ENCODE measurements around the gene ADSS2.

Gene ADSS2

DNA sequence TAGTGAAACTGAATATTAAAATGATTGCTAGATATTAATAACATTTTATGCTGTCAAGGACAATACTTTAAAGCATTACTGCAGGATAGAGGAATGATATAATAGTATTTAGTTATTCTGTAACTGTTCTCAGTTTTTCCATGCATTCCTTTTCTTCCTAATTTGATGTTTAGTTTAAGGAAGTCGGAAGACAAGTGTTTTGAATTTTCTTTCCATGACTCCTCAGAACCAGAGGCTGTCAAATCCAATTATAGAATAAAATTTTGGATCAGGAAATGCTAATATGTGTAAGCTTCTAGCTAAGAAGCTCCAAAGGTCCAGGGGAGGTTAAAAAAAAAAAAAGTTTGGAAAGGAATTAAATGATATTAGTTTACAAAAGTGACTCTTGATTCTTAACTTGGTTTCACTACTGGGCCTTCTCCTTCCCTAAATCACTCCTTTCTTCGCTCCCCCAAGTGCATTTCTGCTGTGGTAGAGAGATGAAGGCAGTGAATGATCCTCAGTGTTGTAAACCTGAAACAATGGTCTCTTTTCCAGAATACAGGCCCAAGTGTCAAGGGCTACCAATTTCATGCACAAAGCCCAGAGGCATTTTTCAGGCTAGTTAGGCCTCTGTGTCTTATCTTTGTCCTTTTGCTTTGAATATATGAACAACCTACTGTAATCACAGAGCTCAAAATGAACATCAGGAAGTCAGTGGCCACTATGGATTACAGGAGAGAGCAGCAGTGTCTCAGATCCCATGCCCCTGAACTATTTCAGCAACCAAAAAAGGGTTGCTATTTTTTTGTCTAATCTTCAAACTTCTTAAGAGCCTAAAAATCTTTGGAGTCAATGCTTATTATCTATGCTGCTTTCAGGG, 6.2 kb downstream of the ADSS2 start:
- DNase-seq: no peak

DNA sequence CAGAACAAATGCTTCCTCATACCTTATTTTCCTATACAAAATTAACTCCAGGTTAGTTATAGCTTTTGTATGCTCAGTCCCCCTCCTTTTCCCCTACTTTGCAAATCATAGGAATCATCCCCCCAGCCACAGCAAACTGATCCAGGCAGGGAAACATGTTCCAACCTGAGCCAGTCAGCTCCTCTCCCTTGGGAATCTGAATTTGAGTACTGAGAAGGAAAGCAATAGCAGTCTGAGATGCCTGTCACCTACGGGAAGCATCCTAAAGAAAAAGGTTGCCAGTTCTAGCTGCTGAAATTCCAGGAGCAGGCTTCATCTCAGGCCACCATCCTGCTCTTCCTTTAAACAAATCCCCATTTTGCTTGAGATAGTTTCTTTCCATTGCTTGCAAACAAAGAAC, 6.9 kb downstream of the ADSS2 start:
- no peak for DNase-seq

DNA sequence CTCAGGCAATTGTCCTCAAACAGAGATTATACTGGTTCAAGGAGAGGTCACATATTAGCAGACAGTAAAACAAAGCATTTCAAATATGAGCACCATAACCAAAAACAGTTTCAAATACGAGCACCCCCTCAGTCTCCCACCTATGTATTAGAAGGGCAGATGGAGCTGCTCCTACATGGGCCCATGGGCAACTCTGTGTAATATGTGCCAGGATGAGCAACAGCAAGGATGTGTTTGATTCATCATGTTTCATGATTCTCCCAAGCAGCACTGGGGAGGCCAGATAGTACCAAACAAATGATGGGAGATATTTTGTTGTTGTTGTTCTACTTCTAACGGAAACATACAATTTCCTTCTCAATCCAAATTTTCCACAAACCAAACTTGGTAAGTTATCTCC, 8.9 kb downstream of the ADSS2 start:
- no peak for DNase-seq

DNA sequence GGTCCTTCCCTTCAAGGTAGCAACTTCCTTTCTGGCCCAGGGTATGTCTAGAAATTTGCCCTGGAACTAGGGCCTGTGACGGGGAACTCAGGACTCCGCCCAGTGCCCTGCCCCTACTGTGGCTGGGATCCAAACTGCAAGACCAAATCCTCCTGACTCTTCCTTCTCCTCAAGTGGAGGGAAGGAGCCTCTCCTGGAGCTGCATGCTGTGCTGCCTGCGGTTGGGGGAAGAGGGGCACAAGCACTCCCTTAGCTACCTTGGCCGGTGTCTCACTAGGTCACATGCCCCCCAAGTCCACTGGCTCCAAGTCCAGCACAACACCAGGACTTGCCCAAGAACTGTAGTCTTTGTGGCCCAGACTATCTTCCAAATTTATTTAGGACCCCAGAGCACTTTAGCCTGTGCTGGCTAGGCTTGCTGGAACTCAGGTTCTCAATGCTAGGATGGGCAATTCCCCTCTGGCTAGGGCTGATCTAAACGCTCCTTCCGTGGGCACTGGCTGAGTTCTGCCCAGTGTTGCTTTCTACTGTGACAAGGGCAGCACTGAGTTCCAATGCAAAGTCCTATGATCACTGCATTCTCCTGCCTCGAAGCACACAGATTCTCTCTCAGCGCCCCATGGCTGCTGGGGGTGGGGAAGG, 12.2 kb downstream of the ADSS2 start:
- DNase-seq: no peak

DNA sequence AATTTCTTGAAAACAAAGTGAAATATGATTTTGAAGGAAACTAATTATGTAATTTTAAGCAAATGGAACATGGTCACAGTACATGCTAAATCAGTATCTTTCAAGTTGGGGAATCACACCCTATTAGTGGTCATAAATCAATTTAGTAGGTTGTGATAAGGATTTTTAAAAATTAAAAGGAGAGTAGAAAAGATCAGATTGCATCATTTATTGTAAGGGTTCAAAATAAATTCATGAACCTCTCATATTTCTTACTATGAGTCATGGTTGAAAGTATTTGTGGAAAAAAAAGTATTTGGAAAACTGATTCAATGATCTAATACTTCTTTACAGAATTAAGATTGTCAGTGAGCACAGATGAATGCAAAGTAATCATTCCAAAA, 14.6 kb downstream of the ADSS2 start:
- DNase-seq: no peak

DNA sequence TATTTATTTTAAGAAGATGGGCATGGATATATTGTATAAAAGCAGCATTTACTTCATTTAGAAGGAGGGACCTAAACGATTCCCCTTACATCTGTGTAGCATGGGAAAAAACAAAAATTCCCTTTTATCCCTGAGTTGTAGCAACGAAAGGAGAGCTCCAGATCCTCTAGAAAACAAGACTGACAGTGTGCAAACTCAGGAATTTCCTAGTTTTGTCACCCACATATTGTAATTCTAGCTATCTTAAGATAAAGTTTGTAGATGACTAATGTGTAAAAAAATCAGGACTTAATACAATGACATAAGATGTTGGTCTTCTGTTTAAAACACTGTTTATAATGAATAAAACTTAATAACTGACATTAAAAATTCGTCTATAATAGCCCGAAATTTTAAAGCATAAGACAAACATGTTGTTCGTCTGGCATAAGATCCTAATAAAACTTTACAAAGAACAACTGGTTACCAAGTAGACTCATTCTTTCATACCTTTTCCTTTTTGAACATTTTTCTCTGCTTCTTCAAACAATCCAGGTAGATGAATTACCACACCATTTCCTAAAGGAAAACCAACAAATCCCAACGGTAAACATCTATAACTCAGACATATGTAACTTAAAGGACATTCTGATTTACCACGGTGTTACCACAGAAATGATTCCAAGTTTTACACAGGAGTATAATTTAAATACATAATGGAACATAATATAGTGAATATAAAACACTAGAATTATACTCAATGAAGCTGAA, 15.2 kb downstream of the ADSS2 start:
- no peak for DNase-seq

DNA sequence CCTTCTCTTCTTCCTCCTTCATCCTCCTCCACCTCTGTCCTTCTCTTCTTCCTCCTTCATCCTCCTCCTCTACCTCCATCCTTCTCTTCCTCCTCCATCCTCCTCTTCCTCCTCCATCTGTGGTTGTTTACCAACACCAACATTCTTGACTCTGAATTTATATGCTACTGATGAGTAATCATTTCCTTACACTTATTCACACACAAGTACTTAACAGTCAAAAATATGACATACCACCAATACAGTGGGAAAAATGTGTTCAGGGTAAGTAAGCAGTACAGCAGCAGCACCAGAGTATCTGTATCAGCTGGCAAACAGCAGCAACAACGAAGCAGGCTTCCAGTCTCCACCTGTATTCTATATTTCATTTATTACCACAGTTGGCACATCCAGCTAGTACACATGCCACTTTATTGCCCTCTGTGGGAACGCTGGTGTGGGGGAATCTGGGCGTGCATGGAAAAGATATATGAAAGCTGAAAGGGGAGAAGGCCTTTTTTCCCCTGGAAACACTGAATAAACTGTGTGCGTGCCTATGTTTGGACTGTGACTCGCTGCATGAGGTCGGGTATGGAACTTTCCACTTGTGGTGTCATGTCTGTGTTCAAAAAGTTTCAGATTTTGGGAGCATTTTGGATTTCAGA, 16.0 kb downstream of the ADSS2 start:
- DNase-seq: no peak

DNA sequence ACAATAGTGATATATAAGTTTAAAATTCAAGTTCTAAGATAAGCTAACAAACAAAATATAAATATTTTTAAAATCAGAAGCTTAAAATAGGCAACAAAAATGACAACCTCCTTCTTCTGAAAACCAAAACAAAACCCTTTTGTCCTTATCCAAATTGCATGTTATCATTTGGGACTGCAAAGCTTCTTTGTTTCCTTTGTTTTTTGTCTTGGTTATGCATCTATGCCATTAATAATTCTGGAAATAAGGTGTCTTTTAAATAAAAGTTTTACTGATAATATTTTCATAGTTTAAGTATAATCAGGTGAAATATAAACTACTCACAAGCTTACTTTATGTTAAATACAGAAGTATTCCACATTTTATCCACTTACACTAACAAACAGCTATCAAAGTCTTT, 20.5 kb downstream of the ADSS2 start:
- no peak for DNase-seq

DNA sequence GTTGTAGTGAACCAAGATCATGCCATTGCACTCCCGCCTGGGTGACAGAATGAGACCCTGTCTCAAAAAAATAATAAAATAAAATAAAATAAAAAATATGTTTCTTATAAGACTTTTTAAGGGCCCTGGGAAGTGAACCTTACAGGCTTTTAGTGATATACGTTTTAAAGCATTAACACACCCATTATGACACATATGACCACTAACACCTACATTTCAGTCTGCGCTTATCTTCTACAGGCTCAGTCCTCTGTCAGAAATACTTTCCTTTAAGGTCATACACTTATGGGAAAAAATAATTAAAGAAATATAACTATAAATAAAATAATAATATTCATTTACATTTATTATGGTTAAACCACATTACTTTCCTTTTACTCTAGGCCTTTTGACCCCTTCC, 21.9 kb downstream of the ADSS2 start:
- DNase-seq: no peak

DNA sequence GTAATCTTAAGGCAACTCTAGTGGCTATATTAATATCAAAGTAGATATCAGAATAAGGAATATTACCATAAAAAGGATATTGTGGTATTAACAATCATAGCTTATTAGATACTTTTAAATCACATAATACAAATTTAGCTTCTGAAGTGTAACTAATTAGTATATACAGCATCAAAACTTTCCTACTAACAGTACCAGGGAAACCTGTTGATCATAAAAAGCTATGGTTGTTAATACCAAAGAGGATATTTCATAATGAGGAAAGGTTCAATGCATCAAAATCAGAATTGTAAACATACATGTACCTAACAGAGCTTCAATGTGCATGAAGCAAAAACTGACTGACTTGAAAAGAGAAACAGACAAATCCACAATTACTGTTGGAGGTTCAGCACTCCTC, 24.1 kb downstream of the ADSS2 start:
- DNase-seq: no peak

DNA sequence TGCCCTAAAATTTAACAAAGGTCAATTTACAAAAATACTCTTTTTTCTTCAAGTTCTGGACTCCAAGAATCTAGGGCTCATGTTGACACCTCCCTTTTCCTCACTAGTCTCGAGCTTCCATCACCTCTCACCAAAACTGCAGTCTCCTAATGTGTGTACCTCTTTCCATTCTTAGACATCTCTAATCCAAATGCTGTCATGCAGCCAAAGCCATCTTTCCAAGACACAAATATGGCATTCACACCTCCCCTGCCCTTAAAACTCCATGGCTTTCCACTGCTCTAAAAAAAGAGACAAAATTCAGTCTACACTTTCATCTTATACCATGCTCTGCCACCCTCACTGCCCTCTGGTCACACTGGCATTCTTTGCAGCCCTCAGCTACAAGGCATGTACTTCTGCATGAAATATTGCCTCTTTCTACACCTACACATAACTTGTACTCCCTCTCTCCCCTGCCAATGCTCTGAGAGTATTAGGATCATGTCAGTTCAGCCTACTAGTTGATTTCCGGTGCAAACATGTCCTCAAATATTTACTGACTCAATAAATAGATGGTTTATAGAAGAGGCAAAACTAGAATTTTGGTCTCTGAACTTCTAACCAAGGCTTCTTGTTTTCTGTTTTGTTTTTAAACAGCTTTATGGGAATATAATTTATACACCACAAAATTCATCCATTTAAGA, 26.9 kb downstream of the ADSS2 start:
- DNase-seq: no peak

DNA sequence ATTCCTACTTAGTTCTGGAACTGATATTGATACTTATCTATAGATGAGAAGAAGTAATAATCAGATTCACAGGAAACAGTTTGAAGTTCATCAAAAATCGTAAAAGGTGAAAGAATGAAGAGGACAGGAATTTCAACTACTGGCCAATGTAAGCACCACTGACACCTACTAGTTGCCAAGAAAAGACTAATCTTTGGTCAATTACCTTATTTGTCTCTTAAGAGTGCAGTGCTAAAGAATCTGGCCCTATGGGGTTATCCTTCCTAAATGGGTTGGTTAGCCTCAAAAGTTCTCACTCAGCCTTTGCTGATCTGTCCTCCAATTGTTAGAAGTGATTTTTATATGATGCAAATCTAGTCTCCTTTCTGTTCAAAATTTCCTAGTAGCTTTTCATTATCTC, 29.5 kb downstream of the ADSS2 start:
- no peak for DNase-seq

DNA sequence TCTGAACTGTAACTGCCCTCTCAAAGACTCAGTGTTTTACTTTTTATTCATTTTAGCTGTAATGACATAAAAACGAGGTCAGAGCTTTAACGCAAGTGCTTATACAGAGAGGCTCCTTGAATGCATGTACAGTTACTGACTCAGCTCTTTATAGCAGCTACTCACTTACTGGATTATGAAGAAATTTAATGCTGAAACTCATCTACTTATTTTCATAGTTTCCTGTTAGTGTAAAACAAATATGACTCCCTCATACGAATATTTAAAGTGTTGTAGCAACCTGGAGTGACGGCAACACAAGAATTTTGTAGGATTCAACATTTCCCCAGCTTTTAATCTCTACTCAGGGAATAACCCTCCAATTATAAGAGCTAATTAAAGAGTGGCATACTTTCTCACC, 32.7 kb downstream of the ADSS2 start:
- DNase-seq: no peak

DNA sequence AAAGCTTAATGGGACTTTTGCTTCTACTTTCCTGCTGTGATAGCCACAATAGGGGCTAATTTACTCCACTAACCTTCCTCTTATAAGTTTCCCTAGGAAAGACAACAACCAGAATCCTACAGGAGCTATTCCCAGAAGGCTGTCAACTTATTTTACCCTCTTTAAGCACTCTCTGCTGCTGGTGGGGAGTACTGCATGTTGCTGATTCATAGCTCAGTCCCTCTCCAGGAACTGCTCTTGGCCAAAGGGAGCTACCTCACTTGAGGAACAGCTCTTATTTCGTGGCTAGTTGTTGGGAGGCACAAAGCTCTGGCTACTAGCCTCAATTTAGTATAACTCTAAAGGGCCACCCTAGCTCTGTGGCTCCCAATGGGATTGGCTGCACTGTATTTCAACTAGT, 37.2 kb downstream of the ADSS2 start:
- DNase-seq: no peak

DNA sequence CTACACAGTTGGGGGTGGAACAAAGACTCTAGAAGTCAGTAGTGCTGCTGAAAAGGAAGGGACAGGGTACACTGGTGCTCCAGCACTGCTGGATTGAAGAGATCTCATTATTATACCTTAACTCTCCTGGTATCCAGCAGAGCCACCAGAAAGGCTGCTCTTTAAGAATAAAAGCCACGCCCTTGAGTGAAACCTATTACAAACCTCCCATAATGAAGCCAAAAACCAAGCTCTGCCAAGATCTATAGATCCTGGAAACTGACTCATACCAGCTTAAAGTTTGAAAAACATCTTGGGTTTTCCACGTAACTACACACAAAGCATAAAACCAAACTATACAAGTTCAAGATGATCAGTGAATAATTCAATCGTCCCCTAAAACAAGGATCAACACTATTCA, 38.0 kb downstream of the ADSS2 start:
- no peak for DNase-seq

DNA sequence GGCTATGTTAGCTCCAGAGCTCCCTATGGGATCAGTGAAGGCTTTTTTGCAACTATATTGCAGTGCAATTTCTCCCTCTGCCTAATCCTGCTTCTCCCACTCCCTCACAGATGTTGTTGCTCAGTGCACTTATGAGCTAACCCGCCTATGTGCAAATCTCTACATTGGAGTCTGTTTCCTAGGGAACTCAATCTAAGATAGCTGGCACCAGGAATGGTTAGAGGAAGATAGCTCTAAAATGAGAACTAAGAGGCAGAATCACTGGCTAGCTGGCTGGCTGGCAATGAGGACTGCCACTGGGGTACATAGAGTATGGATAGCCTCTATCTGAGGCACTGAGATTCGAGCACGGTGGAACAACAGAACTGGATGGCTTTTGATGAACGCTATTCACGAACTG, 39.5 kb downstream of the ADSS2 start:
- no peak for DNase-seq

DNA sequence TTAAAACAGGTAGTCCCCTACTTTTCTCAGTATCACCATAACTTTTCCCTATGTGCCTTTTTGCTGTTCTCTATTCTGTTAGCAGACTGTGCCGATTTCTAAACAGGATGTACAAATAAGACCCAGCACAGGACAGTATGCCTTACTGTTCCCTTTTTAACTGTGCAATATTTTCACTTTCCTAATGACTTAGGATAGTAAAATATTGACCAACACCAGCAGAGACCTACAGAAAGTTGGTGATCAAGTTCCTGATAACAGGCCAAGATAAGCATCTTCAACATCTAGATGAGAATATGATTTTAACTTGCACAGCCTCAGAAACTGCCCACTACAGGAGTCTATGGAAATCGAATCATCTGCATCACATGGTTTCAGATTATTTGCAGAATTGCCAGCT, 42.0 kb downstream of the ADSS2 start:
- DNase-seq: no peak

DNA sequence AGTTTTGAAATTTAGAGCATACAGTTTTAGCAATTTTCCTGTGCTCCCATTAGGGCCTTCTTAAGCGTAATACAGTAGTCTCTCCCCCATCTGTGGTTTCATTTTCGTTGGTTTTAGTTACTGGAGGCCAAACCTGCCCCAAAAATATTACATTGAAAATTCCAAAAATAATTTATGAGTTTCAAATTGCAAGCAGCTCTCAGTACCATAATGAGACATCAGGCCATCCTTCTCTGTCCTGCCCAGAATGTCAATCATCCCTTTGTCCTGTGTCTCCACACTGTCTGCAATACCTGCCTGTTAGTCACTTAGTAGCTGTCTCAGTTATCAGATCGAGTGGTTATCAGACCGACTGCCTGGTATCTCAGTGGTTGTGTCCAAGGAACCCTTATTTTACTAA, 45.4 kb downstream of the ADSS2 start:
- DNase-seq: no peak

DNA sequence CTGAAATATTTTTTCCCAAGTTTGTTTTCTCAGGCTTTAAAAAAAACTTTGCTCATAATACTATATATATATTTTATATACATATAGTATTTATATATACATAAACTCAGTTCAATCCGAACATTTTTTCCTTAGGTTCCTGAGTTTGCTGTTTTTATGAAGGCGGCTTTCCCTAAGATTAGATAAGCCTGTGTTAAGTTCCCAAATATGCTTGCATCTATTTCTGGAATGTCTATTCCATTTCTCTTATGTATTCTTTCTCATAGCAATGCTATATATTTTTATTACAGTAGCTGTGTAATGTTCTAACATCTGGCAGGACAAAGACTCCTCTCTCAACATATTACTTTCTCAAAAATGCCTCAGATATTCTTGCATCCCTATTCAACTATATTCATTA, 45.9 kb downstream of the ADSS2 start:
- DNase-seq: no peak

DNA sequence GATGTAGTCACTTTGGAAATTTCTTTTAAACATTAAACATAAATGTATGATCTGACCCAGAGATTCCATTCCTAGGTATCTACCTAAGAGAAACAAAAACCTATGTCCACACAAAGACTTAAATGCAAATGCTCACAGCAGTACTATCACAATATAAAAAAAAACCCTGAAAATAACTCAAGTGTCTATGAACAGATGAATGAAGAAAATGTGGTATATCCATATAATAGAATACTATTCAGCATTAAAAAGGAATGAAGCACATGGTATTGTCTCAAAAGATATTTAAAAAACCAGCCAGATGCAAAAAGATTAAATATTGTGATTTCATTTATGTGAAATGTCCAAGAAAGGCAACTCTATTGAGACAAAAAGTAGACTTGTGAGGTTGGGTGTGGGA, 48.3 kb downstream of the ADSS2 start:
- no peak for DNase-seq

DNA sequence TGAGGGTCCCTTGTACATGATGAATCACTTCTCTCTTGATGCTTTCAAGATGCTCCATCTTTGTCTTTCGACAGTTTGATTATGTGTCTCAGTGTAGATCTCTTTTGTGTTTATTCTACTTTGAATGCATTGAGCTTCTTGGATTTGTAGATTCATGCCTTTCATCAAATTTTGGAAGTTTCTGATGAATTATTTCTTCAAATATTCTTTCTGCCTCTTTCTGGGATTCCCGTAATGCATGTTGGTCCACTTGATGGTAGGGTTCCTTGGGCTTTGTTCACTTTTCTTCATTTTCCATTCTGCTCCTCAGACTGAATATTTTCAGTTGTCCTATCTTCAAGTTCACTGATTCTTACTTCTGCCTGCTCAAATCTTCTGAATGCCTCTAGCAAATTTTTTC, 50.7 kb downstream of the ADSS2 start:
- no peak for DNase-seq

DNA sequence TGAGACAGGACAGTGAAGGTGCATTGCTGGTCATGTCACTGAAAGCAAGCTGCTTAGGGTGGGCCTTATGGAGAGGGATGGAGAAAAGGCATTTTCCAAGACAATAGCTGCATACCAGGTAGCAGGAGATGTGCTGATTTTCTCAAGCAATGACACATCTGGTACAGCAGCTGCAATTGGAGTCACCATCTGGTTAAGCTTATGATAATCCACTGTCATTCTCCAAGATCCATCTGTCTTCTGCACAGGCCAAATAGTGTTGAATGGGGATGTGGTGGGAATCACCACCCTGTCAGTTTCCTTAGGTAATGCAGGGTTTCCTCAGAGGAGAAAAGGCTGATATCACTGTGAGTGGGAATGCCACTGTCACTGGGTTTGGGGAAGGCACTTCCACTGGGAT, 54.6 kb downstream of the ADSS2 start:
- no peak for DNase-seq

DNA sequence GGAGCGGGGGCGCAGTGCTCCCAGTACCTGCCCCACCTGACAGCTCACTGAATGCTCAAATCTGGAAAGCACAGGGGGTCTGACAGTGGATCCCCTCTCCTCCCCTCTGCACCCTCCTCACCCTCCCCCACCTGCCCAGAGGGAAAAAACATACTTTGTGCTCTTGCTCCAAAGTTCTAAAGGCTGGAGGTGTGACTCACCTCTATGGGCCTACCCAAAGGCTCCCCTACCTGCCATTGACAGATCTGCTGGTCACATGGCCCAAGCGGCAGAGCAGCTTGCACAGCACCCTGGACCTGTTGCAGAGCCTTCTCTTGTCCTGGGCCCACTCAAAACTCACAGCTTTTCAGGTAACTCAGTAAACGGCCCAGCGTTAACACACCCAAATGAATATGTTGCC, 55.7 kb downstream of the ADSS2 start:
- no peak for DNase-seq

Measured in activated T-cell treated with anti-CD3 and anti-CD28 coated beads, Interleukin-2, amount 50 U/mL, for 1 hour (primary cell).